Loucy (cell line): ENCODE measurements around the gene TTPAL.

Source experiments
- H2AFZ ChIP-seq: fragments of 200-600 bp; sonication (generic); 2 replicates; pipeline ENCODE4 v1.6.0; 2016; ENCODE audit warnings: antibody characterized with exemption, mild to moderate bottlenecking, low read length, moderate library complexity
- H3F3A ChIP-seq: fragments of 200-600 bp; 2 replicates; pipeline ENCODE4 v1.6.0; 2016; ENCODE audit warnings: antibody characterized with exemption, low read depth, mild to moderate bottlenecking
- H3K27me3 ChIP-seq: fragments of 200-600 bp; sonication (generic); 2 replicates; pipeline ENCODE4 v1.6.1; 2014; ENCODE audit warnings: low read length, mild to moderate bottlenecking; ENCODE audit not compliant: insufficient read depth, poor library complexity, severe bottlenecking
- H3K36me3 ChIP-seq: fragments of 200-600 bp; sonication (generic); 2 replicates; pipeline ENCODE4 v1.6.1; 2016; ENCODE audit warnings: low read length; ENCODE audit not compliant: insufficient read depth
- H3K4me1 ChIP-seq: fragments of 200-600 bp; sonication (generic); 2 replicates; pipeline ENCODE4 v1.5.1; 2014; ENCODE audit warnings: low read length, mild to moderate bottlenecking; ENCODE audit not compliant: insufficient read depth, poor library complexity, severe bottlenecking
- H3K4me2 ChIP-seq: fragments of 200-600 bp; sonication (generic); 2 replicates; pipeline ENCODE4 v1.6.0; 2014; ENCODE audit warnings: antibody characterized with exemption, low read length, low read depth, mild to moderate bottlenecking; ENCODE audit not compliant: poor library complexity, severe bottlenecking
- H3K4me3 ChIP-seq: fragments of 200-600 bp; sonication (generic); 2 replicates; pipeline ENCODE4 v1.5.1; 2014; ENCODE audit warnings: low read length, mild to moderate bottlenecking, mixed read lengths; ENCODE audit not compliant: poor library complexity, severe bottlenecking
- H3K79me2 ChIP-seq: fragments of 200-600 bp; sonication (generic); 2 replicates; pipeline ENCODE4 v1.6.1; 2014; ENCODE audit warnings: low read length; ENCODE audit not compliant: insufficient read depth
- H3K9ac ChIP-seq: fragments of 200-600 bp; sonication (generic); 2 replicates; pipeline ENCODE4 v1.6.0; 2014; ENCODE audit warnings: mild to moderate bottlenecking, low read depth, low read length, moderate library complexity; ENCODE audit not compliant: poor library complexity, severe bottlenecking
- H3K9me2 ChIP-seq: fragments of 200-600 bp; sonication (generic); replicated peaks from 2 replicates; pipeline ENCODE4 v1.6.1; 2016; ENCODE audit warnings: low read depth, low read length, mixed read lengths
- H3K9me3 ChIP-seq: fragments of 200-600 bp; sonication (generic); 2 replicates; pipeline ENCODE4 v1.6.1; 2014; ENCODE audit warnings: mild to moderate bottlenecking, antibody characterized with exemption, low read length, low read depth; ENCODE audit not compliant: insufficient read depth
- H4K20me1 ChIP-seq: fragments of 200-600 bp; sonication (generic); 2 replicates; pipeline ENCODE4 v1.6.0; 2014; ENCODE audit warnings: antibody characterized with exemption, low read length, mild to moderate bottlenecking; ENCODE audit not compliant: insufficient read depth, poor library complexity, severe bottlenecking
- EZH2phosphoT487 ChIP-seq: fragments of 200-600 bp; IDR thresholded peaks from 2 replicates; pipeline ENCODE4 v1.6.1; 2018; ENCODE audit warnings: antibody characterized with exemption, mild to moderate bottlenecking, moderate library complexity, borderline replicate concordance
- TF ChIP-seq, protein P1 (sequence below): fragments of 200-600 bp; sonication (generic); conservative IDR thresholded peaks from 2 replicates; pipeline ENCODE4 v1.5.1; 2014; ENCODE audit warnings: mild to moderate bottlenecking, antibody characterized with exemption, low read length

The TTPAL gene

DNA sequence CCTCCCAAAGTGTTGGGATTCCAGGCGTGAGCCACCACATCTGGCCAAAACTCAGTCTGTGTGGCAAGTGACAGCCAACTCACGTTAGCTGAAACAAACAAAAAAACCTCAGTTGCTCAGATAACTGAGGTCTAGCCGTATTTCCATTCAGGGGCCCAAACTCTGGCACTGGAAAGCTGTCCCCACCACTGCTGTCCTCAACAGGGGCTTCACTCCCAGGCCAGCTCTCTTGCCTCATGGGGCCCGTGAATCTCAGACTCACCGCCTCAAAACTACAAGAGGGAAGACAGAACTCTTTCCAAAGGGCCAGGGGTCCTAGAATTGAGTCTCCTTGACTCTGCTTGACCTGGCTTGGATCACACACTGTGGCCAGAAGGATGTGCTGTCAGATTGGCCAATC lies 7.4 kb downstream of the TTPAL start:
- no peaks in the 10 kb centered on the region for H3K9me3 ChIP-seq

DNA sequence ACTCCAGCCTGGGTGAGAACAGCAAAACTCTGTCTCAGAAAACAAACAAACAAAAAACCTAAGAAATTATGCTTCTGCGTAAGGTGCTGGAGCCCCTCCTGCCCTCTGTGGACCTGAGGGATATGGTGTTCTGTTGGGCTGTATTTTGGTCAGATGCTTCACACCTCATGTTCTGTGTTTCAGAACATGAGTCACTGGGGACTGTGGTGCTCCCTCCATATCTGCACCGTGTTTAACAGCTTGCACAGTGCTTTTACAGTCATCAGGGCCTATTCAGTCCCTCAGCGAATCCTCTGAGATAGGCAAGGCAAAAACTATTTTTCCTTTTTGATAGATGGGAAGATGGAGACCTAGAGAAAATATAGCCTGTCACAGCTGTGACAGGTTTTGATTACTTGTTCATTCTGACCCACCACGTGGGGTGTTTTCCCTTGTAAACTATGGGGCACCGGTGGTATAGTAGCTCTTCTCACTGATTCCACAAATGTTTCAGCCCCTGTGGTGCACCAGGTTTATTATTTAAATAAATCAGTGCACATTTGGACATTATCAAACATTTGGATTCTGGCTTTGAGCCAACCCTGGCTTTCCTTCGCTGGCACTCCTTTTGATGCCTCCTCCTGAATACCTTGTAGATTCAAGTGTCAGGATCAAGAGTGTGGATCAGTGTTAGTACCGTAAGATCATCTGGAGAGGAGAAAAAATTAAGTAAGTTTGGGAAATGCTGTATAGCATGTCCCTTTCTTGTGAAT lies 9.6 kb downstream of the TTPAL start:
- no peak overlapping the region for H3K9ac ChIP-seq
- H3F3A ChIP-seq, result no peaks in the 10 kb centered on the region
- no peak overlapping the region for H3K4me2 ChIP-seq
- no peaks in the 10 kb centered on the region for H4K20me1 ChIP-seq
- no peaks in the 10 kb centered on the region for H3K9me3 ChIP-seq
- H3K79me2 ChIP-seq, result no peaks in the 10 kb centered on the region
- no peaks in the 10 kb centered on the region for H3K27me3 ChIP-seq
- no peak overlapping the region for H3K4me3 ChIP-seq
- no peak overlapping the region for H2AFZ ChIP-seq
- no peaks in the 10 kb centered on the region for H3K4me1 ChIP-seq
- TF ChIP-seq EZH2phosphoT487, result no peak
- TF ChIP-seq, protein P1, sequence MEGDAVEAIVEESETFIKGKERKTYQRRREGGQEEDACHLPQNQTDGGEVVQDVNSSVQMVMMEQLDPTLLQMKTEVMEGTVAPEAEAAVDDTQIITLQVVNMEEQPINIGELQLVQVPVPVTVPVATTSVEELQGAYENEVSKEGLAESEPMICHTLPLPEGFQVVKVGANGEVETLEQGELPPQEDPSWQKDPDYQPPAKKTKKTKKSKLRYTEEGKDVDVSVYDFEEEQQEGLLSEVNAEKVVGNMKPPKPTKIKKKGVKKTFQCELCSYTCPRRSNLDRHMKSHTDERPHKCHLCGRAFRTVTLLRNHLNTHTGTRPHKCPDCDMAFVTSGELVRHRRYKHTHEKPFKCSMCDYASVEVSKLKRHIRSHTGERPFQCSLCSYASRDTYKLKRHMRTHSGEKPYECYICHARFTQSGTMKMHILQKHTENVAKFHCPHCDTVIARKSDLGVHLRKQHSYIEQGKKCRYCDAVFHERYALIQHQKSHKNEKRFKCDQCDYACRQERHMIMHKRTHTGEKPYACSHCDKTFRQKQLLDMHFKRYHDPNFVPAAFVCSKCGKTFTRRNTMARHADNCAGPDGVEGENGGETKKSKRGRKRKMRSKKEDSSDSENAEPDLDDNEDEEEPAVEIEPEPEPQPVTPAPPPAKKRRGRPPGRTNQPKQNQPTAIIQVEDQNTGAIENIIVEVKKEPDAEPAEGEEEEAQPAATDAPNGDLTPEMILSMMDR, result no peak
- peaks cover 31% of the 10 kb centered on the region; the same call in 1 of the 2 replicates for H3K36me3 ChIP-seq
- H3K9me2 ChIP-seq, result no peaks in the 10 kb centered on the region

More for the DNA sequence above, 7.4 kb downstream of the TTPAL start:
- Histone ChIP-seq H3K4me2 (no peak overlapping the region), H3K36me3 (peaks cover 10% of the 10 kb centered on the region; the same call in 1 of the 2 replicates), H3K27me3 (no peaks in the 10 kb centered on the region), H3K79me2 (no peaks in the 10 kb centered on the region; the same call in 1 of the 2 replicates), H3K9me2 (no peaks in the 10 kb centered on the region), H2AFZ (no peak overlapping the region), H3F3A (no peaks in the 10 kb centered on the region), H3K4me3 (no peak overlapping the region), H4K20me1 (no peaks in the 10 kb centered on the region), H3K4me1 (no peaks in the 10 kb centered on the region), H3K9ac (no peak overlapping the region)
- TF ChIP-seq, protein P1, result no peak
- no peak for TF ChIP-seq EZH2phosphoT487

DNA sequence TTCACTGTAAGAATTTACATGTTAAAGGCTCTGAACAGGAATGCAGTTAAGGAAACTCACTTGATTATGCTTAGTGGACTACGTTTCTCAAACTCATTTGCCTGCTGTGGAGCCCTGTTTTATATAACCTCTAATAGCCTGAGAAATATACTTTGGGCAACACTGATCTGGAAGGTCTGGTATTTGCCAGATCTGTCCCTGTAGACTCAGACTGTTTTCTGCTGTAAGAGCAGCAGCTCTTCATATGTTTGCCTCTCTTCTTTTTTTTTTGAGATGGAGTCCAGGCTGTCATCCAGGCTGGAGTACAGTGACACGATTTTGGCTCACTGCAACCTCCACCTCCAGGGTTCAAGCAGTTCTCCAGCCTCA lies 10.1 kb downstream of the TTPAL start:
- Histone ChIP-seq H3K9ac (no peak overlapping the region), H3K36me3 (peaks cover 34% of the 10 kb centered on the region; the same call in 1 of the 2 replicates), H3K9me2 (no peaks in the 10 kb centered on the region), H4K20me1 (no peaks in the 10 kb centered on the region), H3K79me2 (no peaks in the 10 kb centered on the region), H3K4me3 (no peak overlapping the region), H3K4me1 (no peaks in the 10 kb centered on the region), H3K9me3 (no peaks in the 10 kb centered on the region), H2AFZ (no peak overlapping the region), H3K27me3 (no peaks in the 10 kb centered on the region), H3K4me2 (no peak overlapping the region), H3F3A (no peaks in the 10 kb centered on the region)
- TF ChIP-seq, protein P1, result no peak
- TF ChIP-seq EZH2phosphoT487, result no peak
